SW 1271 (cell line): ENCODE results near the gene H6PD.

ENCODE experiments used
- DNase-seq, 2 experiments: peaks; one replicate each; lab custom pipeline; 2025; lab: John Stamatoyannopoulos, UW

The H6PD gene

GRCh38 chr1:9207715-9208114, 26.9 kb upstream of the H6PD start:
- DNase-seq = no peak

DNA sequence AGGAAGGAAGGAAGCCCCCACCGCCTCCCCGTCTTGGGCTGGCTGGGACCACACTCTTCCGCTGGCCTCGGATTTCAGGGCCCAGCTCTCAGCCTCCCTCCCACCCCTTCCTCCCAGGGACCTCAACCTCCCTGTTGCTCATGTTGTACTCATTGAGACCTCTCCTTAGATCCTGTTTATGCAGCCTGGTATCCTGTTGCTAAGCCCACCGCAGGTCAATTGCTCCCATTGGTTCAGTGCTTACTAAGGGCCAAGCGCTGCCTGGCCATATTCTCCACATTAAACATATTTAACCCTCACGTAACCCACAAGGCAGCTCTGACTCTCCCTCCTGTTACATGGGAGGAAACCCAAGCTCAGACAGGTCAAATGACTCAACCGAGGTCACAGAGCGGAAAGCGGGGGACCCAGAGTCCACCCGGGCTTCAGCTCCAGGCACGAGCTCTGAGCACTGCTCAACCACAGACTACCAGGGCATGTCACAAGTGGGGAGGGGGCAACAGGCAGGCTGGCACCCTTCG, 23.2 kb upstream of the H6PD start:
- no peak for DNase-seq

DNA sequence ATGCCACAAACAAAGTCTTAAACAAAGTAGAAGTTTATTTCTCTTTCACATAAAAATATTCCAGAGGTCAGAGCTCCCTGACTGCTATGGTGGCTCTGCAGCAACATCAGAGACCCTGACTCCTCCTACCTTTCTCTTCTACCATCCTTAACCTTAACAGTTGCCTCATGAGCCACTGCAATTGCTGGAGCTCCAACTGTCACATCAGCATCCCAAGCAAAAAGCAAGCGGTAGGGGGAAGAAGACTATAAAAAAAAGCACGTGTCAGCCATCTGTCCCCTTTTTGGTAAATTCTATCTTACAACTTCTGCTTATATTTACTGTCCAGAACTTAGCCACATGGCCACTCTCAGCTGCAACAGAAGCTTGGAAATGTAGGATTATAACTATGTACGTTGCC, 21.8 kb upstream of the H6PD start:
- DNase-seq = no peak

DNA sequence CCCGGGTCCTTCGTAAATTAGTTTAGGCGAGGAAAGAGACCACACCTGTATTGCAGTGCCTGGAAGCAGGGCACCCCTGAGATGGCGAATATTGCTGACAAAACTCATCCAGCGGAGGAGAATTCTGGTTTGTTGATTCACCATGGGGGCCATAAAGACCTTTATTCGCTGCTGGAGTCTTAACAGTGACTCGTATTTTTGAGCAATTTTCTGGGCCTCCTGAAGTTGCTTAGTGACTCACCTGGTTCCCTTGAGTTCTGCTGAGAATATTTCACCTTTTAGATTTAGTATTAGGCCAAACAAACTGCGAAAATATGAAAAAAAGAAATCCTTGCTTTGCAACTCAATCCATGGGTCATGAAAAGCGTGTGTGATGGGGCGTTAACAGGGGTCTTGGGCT, 20.6 kb upstream of the H6PD start:
- no peak for DNase-seq

- DNase-seq = no peak
Measured at GRCh38 chr1:9218917-9219316, 15.7 kb upstream of the H6PD start.

GRCh38 chr1:9222846-9223625, 11.5 kb upstream of the H6PD start:
- no peak for DNase-seq

- DNase-seq = no peak
Measured at GRCh38 chr1:9224664-9225410, 9.7 kb upstream of the H6PD start.

GRCh38 chr1:9225411-9225785, 9.2 kb upstream of the H6PD start:
- DNase-seq = no peak

GRCh38 chr1:9228609-9229008, 6.0 kb upstream of the H6PD start:
- no peak for DNase-seq

GRCh38 chr1:9229549-9229948, 5.0 kb upstream of the H6PD start:
- no peak for DNase-seq

DNA sequence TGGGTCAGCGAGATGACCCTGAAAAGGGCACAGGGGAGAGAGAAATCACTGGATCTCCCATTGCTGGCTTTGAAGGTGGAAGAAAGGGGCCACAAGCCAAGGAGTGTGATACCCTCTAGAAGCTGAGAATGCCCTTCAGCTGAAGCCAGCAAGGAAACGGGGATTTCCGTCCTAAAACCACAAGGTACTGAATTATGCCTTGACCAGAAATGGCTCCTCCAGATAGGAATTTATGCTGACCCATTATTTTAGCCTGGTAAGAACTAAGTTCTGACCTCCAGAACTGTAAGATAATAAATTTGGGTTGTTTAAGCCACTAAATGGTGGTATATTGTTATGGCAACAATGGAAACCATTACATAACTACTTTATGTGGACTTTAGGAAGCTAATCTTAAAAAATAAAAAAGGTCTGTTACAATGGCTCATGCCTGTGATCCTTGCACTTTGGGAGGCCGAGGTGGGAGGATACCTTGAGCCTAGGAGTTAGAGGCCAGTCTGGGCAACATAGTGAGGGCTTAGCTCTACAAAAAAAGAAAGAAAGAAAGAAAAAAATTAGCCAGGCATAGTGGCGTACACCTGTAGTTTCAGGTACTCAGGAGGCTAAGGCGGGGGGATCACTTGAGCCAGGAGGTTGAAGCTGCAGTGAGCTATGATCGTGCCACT, 3.6 kb upstream of the H6PD start:
- no peak for DNase-seq

GRCh38 chr1:9231648-9232332, 2.8 kb upstream of the H6PD start:
- no peak for DNase-seq

GRCh38 chr1:9233241-9233941, 1.2 kb upstream of the H6PD start:
- no peak for DNase-seq

DNA sequence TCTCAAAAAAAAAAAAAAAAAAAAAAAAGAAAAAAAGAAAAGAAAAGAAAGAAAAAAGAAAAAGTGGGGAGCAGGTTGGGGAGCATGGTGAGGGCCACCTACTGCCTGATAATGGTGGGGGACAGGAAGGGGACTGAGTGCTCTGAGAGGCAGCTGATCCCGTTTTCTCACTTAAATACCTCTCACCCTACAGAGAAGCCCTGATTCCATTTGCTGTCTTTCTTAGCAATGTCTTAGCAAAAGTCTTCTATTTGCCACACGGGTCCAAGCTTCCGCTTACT, 692 bp upstream of the H6PD start:
- DNase-seq = no peak

GRCh38 chr1:9235096-9235459, 504 bp downstream of the H6PD start:
- no peak for DNase-seq

GRCh38 chr1:9235560-9235959, 986 bp downstream of the H6PD start:
- no peak for DNase-seq

GRCh38 chr1:9238134-9238533, 3.6 kb downstream of the H6PD start:
- no peak for DNase-seq

GRCh38 chr1:9238550-9238949, 4.0 kb downstream of the H6PD start:
- no peak for DNase-seq

DNA sequence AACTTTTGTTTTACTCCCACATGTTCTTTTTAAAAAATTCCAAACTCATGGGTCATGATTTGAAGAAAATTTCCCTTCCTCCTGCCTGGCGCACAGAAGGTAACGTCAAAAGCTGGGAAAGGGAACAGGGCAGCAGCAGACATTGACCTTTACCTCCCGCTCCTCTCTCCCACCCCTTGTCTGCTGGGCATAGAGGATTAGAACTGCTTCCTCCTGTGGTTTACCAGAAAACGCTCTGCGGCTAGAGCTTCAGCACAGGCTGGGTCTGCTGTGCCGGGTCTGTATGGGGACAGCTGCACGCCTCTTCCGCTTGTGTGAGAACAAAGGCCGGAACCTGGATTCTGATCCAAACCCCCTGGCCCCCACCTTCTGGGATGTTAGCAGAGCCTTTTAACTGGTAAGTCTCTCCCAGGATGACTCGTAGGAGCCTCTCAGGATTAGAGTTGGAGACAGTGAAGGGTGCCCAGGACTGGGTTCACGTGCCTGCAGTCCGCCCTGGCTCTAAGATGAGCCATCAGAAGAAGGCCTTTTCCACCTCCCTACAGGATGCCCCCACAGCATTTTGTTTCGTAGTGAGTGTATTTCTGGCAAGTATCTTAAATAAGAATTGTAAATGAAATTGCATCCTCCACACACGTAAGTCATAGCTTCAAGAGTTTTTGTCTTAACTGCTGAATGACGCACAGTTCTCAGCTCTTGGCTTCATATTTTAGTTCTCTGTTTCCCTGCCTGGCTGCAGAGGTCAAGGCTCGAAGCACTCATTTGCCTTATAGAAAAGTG, 5.2 kb downstream of the H6PD start:
- no peak for DNase-seq

DNA sequence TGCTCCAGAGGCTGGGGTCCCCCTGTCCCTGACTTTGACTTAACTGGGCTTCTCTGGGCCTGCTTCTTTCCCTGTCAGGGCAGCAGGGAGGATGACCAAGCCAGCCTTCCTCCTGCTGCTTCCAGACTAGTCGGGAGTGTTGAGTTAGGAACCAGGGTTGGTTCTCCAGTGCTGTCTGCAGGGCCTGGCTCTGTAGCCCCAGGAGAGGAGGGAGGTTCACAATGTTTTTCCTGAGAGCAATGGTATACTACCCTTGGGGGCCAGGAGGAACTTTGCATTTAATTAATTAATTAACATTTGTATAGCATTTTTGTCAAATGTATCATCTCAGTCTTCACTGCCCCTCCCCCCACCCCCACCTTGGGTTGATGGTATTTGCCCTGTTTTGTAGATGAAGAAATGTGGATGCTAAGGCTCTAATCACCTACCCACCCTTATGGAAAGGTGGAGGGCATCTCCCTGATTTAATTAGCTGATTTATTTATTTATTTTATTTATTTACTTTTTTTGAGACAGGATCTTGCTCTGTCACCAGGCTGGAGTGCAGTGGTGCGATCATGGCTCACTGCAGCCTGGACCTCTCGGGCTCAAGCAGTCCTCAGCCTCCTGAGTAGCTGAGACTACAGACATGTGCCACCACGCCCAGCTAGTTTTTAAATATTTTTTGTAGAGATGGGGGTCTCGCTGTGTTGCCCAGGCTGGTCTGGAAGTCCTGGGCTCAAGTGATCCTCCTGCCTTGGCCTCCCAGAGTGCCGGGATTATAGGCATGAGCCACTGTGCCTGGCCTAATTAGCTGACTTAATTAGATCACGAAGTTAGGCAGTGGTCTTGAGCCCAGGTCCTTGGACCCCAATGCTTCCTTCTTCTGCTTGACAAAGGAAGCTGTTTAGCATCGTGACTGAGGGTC, 6.6 kb downstream of the H6PD start:
- DNase-seq = no peak
